Heart left ventricle (tissue), 16 donors: Measurements from ENCODE around the gene MSH3. TPM values are rescaled to one million over a fixed set of nuclear protein-coding genes. Genes with fewer than 3 reads are reported as not detected.

ENCODE experiments used
- ATAC-seq, 4 donors: fragments of 200-7000 bp; cut with Tn5 transposase; one replicate each; pipeline ENCODE4 v1.9.1; 2020 to 2022; ENCODE audit warnings: moderate library complexity in 4 of 4, mild to moderate bottlenecking in 3 of 4, moderate number of reproducible peaks in 1 of 4
- DNase-seq, 5 donors: peaks; one replicate each; pipeline ENCODE4 v3.0.0-alpha.2; 2020
- H3K27ac ChIP-seq, 12 donors: fragments of 200-600 bp; sonication (generic) in 4 of 12; one replicate each; pipeline versions ENCODE4 v1.5.0 to v1.8.0; 2016 to 2022; ENCODE audit warnings: mild to moderate bottlenecking in 2 of 12
- H3K27me3 ChIP-seq, 9 donors: fragments of 200-600 bp; sonication (generic) in 2 of 9; one replicate each; pipeline versions ENCODE4 v1.5.1 to v1.8.0; 2016 to 2022; ENCODE audit warnings: mild to moderate bottlenecking in 3 of 9
- H3K36me3 ChIP-seq, 9 donors: fragments of 200-600 bp; sonication (generic) in 2 of 9; one replicate each; pipeline versions ENCODE4 v1.5.0 to v1.8.0; 2018 to 2022; ENCODE audit warnings: mild to moderate bottlenecking in 2 of 9
- H3K4me1 ChIP-seq, 12 donors: fragments of 200-600 bp; sonication (generic) in 4 of 12; one replicate each; pipeline versions ENCODE4 v1.5.0 to v1.8.0; 2016 to 2022; ENCODE audit warnings: mild to moderate bottlenecking in 3 of 12
- H3K4me3 ChIP-seq, 12 donors: fragments of 200-600 bp; sonication (generic) in 4 of 12; one replicate each; pipeline versions ENCODE4 v1.5.0 to v1.8.0; 2017 to 2022; ENCODE audit warnings: mild to moderate bottlenecking in 9 of 12, moderate library complexity in 4 of 12
- H3K9me3 ChIP-seq, 12 donors: fragments of 200-600 bp; sonication (generic) in 4 of 12; one replicate each; pipeline versions ENCODE4 v1.5.0 to v1.8.0; 2016 to 2022; ENCODE audit warnings: mild to moderate bottlenecking in 1 of 12
- POLR2A ChIP-seq, 2 donors: fragments of 450-650 bp; IDR thresholded peaks; one replicate each; pipeline ENCODE4 v1.6.1; 2017; ENCODE audit warnings: antibody characterized with exemption in 2 of 2, mild to moderate bottlenecking in 2 of 2, moderate library complexity in 2 of 2
- WGBS, 4 donors: extraction: QIAGEN DNeasy Blood & Tissue Kit in 2 of 4; methylation state at CpG; one replicate each; pipeline versions ENCODE4 v1.1.5 to v1.1.7; 2013 to 2018; 5-methylcytosine and 5-hydroxymethylcytosine counted together
- intact Hi-C, 10 donors: fragments of 100-400 bp; cut with DNase I; formaldehyde crosslinking; loops; one replicate each; pipeline versions ENCODE4 v1.11.1 to v1.14.2; 2022
- polyA plus RNA-seq, 2 donors: library from polyadenylated mRNA; stranded (reverse); fragments of 200-250 nt; gene quantifications; one replicate each; pipeline ENCODE4 v1.2.3, GENCODE V29; 2013
- total RNA-seq, 9 donors: library from RNA; depleted of rRNA in 2 of 9; stranded (reverse); fragments of >200 nt in 2 of 9; fragmentation: NEBNext Ultra II Directional in 3 of 9; extraction: Animal tissue kit (Norgen Biotek cat#: 25700) in 3 of 9; gene quantifications; one replicate each; pipeline versions ENCODE4 v1.1.0 to v1.2.4, GENCODE V29; 2016 to 2023
- TF ChIP-seq, protein P1 (sequence below), 12 donors: fragments of 200-600 bp; sonication (generic) in 4 of 12; IDR thresholded peaks; one replicate each; pipeline versions ENCODE4 v1.5.0 to v1.8.0; 2018 to 2022; ENCODE audit warnings: antibody characterized with exemption in 12 of 12, mild to moderate bottlenecking in 5 of 12
- donor health status: ischemic (EF 13 %, LVEDD 7.1; RV severe dilation, severe dysfunction).
- donor health status: healthy with polysubstance abuse.
- donor health status: DM: no; HTN: yes; CAD: no.
- donor health status: DM: no; HTN: no; CAD: no.
- donor health status: ischemic (EF 25% LVEDD 6.9; RV normal size, moderate dysfunction).
- donor health status: ischemic (EF 25% LVEDD 5.7; RV mildly dilated, moderate dysfunction).
- donor health status: healthy.
- donor health status: DM: yes; HTN: yes; CAD: no.
- donor health status: ischemic (EF 35%, LVEDD 5.7; RV mildly dilated, moderate dysfunction).
- donor health status: nonischemic (EF 11% LVEDD 7.7; RV severe dilation, severe dysfunction).
- donor health status: DM: yes; HTN: yes; CAD: no.
- donor health status: PGD.
- donor health status: ischemic (EF 29% LVEDD 5.4; RV normal size, mild dysfunction).
- donor health status: nonischemic (EF 23%, LVEDD 6.1; RV moderate dilation, normal function).

The MSH3 gene
- total and polyA plus RNA-seq, 11 donors, result 2.9 to 15.8 (median 8.4) TPM

DNA sequence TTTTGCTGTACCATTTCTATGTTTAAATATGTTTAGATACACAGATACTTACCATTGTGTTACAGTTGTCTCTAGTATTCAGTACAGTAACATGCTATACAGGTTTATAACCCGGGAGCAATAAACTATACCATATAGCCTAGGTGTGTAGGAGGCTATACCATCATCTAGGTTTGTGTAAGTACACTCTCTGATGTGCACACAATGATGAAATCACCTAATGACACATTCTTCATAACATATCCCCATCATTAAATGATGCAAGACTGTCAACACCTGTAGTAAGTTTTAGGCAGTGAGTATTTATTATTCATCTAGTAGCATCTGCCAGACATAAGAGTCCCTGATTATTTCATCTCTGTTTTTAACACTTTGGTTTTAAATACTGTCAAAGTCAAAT lies 7.7 kb downstream of the MSH3 start:
- intact Hi-C loops, result no loop called here
- no peak overlapping the region for H3K27ac ChIP-seq
- 35 to 100% (median 75%) methylated on average over 1 of the region's 1 CpG for WGBS, 4 donors
- TF ChIP-seq POLR2A (IDR thresholded peaks at IDR 0.05), result no peak
- TF ChIP-seq, protein P1, sequence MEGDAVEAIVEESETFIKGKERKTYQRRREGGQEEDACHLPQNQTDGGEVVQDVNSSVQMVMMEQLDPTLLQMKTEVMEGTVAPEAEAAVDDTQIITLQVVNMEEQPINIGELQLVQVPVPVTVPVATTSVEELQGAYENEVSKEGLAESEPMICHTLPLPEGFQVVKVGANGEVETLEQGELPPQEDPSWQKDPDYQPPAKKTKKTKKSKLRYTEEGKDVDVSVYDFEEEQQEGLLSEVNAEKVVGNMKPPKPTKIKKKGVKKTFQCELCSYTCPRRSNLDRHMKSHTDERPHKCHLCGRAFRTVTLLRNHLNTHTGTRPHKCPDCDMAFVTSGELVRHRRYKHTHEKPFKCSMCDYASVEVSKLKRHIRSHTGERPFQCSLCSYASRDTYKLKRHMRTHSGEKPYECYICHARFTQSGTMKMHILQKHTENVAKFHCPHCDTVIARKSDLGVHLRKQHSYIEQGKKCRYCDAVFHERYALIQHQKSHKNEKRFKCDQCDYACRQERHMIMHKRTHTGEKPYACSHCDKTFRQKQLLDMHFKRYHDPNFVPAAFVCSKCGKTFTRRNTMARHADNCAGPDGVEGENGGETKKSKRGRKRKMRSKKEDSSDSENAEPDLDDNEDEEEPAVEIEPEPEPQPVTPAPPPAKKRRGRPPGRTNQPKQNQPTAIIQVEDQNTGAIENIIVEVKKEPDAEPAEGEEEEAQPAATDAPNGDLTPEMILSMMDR (IDR thresholded peaks at IDR 0.05), result no peak
- no peaks in the 10 kb centered on the region for H3K4me1 ChIP-seq
- no peaks in the 10 kb centered on the region for H3K9me3 ChIP-seq
- DNase-seq, result no peak
- H3K27me3 ChIP-seq, result no peaks in the 10 kb centered on the region
- no peak overlapping the region for H3K4me3 ChIP-seq
- ATAC-seq, result no peak
- peaks cover 0 to 98% (median 76%) of the 10 kb centered on the region in 9 donors for H3K36me3 ChIP-seq

DNA sequence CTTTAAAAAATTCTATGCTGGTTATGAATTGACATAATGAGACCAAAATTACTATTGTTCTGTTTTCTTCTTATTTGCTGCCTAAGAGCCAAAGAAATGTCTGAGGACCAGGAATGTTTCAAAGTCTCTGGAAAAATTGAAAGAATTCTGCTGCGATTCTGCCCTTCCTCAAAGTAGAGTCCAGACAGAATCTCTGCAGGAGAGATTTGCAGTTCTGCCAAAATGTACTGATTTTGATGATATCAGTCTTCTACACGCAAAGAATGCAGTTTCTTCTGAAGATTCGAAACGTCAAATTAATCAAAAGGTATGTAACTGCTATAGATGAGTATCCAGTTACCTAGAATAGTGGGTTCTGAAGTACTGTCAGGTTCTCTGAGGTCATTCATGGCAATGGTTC lies 10.6 kb downstream of the MSH3 start:
- Histone ChIP-seq H3K27ac (no peak overlapping the region), H3K4me3 (no peak overlapping the region), H3K27me3 (no peaks in the 10 kb centered on the region), H3K9me3 (no peaks in the 10 kb centered on the region), H3K36me3 (peaks cover 0 to 84% (median 53%) of the 10 kb centered on the region in 9 donors), H3K4me1 (peaks cover 0 to 8% (median 0%) of the 10 kb centered on the region in 12 donors)
- DNase-seq (no peak), ATAC-seq (no peak)
- WGBS, 4 donors, result 93 to 96% (median 93%) methylated on average over 4 of the region's 4 CpGs
- no peak for TF ChIP-seq POLR2A (IDR thresholded peaks at IDR 0.05)
- TF ChIP-seq, protein P1 (IDR thresholded peaks at IDR 0.05), result no peak
- intact Hi-C loops, result loop anchor here in 2 of 10 donors (5.0 kb wide), 2 partner anchors 178 to 188 kb away; partner anchors contain the start of gene FAM151B (in 1 of the 2)

DNA sequence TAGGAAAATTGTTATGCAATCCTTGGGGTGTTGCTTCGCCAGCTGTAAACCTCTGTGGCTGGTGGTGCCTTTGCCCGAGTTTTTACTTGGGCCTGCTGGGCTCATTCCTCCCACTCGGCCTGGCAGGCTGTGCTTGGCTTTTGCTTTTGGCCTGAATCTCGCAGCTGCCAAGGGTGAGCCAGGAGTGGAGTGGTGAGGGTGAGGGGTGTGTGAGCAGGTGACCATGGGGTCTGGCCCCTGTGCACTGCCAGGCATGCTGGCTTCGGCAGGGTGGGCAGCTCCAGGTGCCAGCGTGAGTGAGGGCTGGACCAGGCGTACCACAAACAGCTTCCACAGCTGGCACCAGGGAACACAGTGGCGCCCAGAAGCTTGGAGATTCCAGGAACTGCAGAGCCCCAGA lies 12.9 kb downstream of the MSH3 start:
- Histone ChIP-seq H3K4me3 (no peak overlapping the region), H3K27ac (peak overlapping the region in 1 of 12 donors; percentile 13), H3K27me3 (no peaks in the 10 kb centered on the region), H3K36me3 (peaks cover 0 to 78% (median 38%) of the 10 kb centered on the region in 9 donors), H3K9me3 (no peaks in the 10 kb centered on the region), H3K4me1 (peaks cover 0 to 8% (median 0%) of the 10 kb centered on the region in 12 donors)
- DNase-seq (no peak), ATAC-seq (peak; percentile 24 to 44 (median 40))
- WGBS, 4 donors, result 59 to 91% (median 85%) methylated on average over 5 to 8 of the region's 8 CpGs
- TF ChIP-seq, protein P1 (IDR thresholded peaks at IDR 0.05), result no peak
- no peak for TF ChIP-seq POLR2A (IDR thresholded peaks at IDR 0.05)
- intact Hi-C loops, result loop anchor here in 2 of 10 donors (5.0 kb wide), 2 partner anchors 180 to 190 kb away; partner anchors contain the start of gene FAM151B (in 1 of the 2)

DNA sequence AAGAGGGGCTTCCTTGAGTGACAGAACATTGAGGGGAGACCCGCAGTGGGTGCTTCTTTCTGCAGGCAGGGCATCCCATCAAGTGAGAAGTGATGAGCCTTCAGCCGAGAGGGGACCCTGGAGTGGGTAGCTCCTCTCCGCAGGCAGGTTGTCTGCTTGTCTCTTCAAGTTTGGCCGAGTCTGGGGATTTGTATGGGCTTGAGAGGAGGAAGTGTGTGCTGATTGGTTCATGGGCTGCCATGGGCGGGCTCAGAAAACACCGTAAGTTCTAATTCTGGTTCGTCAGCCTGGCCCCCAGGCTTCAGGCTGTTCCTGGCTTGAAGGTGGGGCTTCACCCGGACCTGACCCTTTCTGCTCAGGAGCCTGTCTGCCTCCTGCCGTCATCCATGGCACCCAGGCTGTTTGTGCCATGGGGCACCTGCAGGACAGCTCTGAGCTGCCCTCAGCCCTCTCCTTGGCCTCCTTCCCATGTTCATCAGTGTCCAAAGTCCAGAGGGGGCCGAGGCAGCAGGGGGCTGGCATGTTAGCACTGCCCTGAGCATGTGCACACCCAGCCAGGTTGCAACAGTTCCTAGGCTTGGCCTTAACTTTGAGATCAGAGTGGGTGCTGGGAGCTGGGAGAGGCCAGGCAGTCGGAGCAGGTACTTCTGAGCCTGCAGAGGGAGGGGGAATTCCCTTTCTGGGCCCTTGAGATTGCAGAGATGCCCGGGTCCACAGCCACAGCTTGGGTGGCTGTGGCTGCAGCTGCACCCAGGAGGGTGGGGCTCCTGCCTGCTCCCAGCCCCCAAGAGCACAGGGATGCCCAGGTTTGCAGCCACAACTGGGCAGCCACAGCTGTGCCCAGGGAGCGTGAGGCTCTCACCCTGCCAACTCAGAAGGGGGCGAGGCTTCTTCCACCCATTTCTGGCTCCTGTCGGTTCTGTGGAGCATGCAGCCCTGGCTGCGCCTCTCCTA lies 13.8 kb downstream of the MSH3 start:
- ATAC-seq, result peak; percentile 38 to 80 (median 75)
- Histone ChIP-seq H3K9me3 (no peaks in the 10 kb centered on the region), H3K4me1 (peaks cover 0 to 8% (median 0%) of the 10 kb centered on the region in 12 donors), H3K27me3 (no peaks in the 10 kb centered on the region), H3K4me3 (no peak overlapping the region), H3K36me3 (peaks cover 0 to 78% (median 46%) of the 10 kb centered on the region in 9 donors), H3K27ac (peak overlapping the region in 1 of 12 donors; percentile 13)
- 64 to 78% (median 73%) methylated on average over 12 to 16 of the region's 16 CpGs for WGBS, 4 donors
- TF ChIP-seq POLR2A (IDR thresholded peaks at IDR 0.05), result no peak
- intact Hi-C loops, result loop anchor here in 2 of 10 donors (5.0 kb wide), 2 partner anchors 181 to 191 kb away; partner anchors contain the start of gene FAM151B (in 1 of the 2)
- peak in 1 of 5 donors; percentile 33 for DNase-seq
